GM12878 (cell line): ENCODE data around the gene AUNIP. TPM values are rescaled to one million over a fixed set of nuclear protein-coding genes. Genes with fewer than 3 reads are reported as not detected.

Experiments used
- ATAC-seq: fragments of 200-7000 bp; cut with Tn5 transposase; 3 replicates; pipeline ENCODE4 v1.9.1; 2020; ENCODE audit warnings: mild to moderate bottlenecking, moderate library complexity
- BruUV-seq: library from RNA; stranded (reverse); fragments of 400-500 nt; replicated peaks from 2 replicates; lab custom pipeline; 2021; lab: Mats Ljungman, UMichigan
- CTCF ChIA-PET: fragments of 300-600 bp; sonication (Branson Sonifier 250); formaldehyde crosslinking; extraction: SDS; loops from one replicate; lab custom pipeline; 2021; ENCODE audit warnings: inconsistent platforms; lab: Yijun Ruan, JAX
- POLR2A ChIA-PET: fragments of 350-600 bp; formaldehyde crosslinking; extraction: SDS; loops from one replicate; lab custom pipeline; 2021; ENCODE audit warnings: inconsistent platforms; lab: Charles Lee
- RAD21 ChIA-PET: fragments of 300-600 bp; sonication (Branson Sonifier 250); formaldehyde crosslinking; loops from one replicate; lab custom pipeline; 2023; ENCODE audit warnings: antibody characterized with exemption; ENCODE audit not compliant: unreplicated experiment; lab: Charles Lee
- SMC1A ChIA-PET: fragments of 300-600 bp; sonication (Branson Sonifier 250); formaldehyde crosslinking; loops from one replicate; lab custom pipeline; 2023; ENCODE audit not compliant: unreplicated experiment, uncharacterized antibody; lab: Charles Lee
- DNase-seq: peaks from one replicate; pipeline ENCODE4 v3.0.0-alpha.2; 2011; ENCODE audit warnings: low read depth, low spot score
- FAIRE-seq: peaks from 3 replicates; lab custom pipeline; 2011; peaks lifted over from hg19 to GRCh38; lab: Jason Lieb, UNC
- H2AFZ ChIP-seq: 2 replicates; pipeline ENCODE4 v1.6.0; 2011; ENCODE audit warnings: low read depth, low read length, control low read depth; ENCODE audit not compliant: control insufficient read depth
- H3K27ac ChIP-seq: 2 replicates; pipeline ENCODE4 v1.5.1; 2011; ENCODE audit warnings: control low read depth; ENCODE audit not compliant: control insufficient read depth, insufficient read depth
- H3K27me3 ChIP-seq, 2 experiments: replicated peaks in 1 of 2; 2 replicates each; pipeline versions ENCODE4 v1.6.0 to v1.6.1; 2011; ENCODE audit warnings: low read length in 1 of 2; ENCODE audit not compliant: control insufficient read depth in 2 of 2, insufficient read depth in 2 of 2
- H3K36me3 ChIP-seq, 2 experiments: 2 replicates each; pipeline ENCODE4 v1.5.1; 2011; ENCODE audit warnings: low read length in 1 of 2; ENCODE audit not compliant: control insufficient read depth in 2 of 2, insufficient read depth in 2 of 2
- H3K4me1 ChIP-seq: 2 replicates; pipeline ENCODE4 v1.6.1; 2011; ENCODE audit warnings: mild to moderate bottlenecking, low read length, moderate library complexity, mixed read lengths; ENCODE audit not compliant: control insufficient read depth, insufficient read depth
- H3K4me2 ChIP-seq: 2 replicates; pipeline ENCODE4 v1.6.0; 2011; ENCODE audit warnings: control low read depth; ENCODE audit not compliant: control insufficient read depth, insufficient read depth
- H3K4me3 ChIP-seq: fragments of 200-600 bp; sonication (generic); 2 replicates; pipeline ENCODE4 v1.5.1; 2016
- H3K79me2 ChIP-seq: 2 replicates; pipeline ENCODE4 v1.6.0; 2011; ENCODE audit warnings: low read length; ENCODE audit not compliant: control insufficient read depth, insufficient read depth
- H3K9ac ChIP-seq: 2 replicates; pipeline ENCODE4 v1.8.0; 2011; ENCODE audit warnings: low read length, control low read depth, mixed read lengths; ENCODE audit not compliant: control insufficient read depth, insufficient read depth
- H3K9me3 ChIP-seq: replicated peaks from 3 replicates; pipeline ENCODE4 v1.5.1; 2011; ENCODE audit warnings: mild to moderate bottlenecking, low read length; ENCODE audit not compliant: control insufficient read depth, insufficient read depth
- H4K20me1 ChIP-seq: 2 replicates; pipeline ENCODE4 v1.6.0; 2011; ENCODE audit not compliant: control insufficient read depth, insufficient read depth
- BACH1 ChIP-seq: fragments of 450-650 bp; IDR thresholded peaks from 2 replicates; pipeline ENCODE4 v1.6.1; 2017; ENCODE audit warnings: mild to moderate bottlenecking, borderline replicate concordance
- CBX3 ChIP-seq: fragments of 200-600 bp; sonication (generic); IDR thresholded peaks from 2 replicates; pipeline ENCODE4 v1.6.1; 2016; ENCODE audit warnings: low read depth, borderline replicate concordance
- CHD2 ChIP-seq: IDR thresholded peaks from 2 replicates; pipeline ENCODE4 v1.6.1; 2011; ENCODE audit warnings: low read depth, low read length, improper control_type of control experiment, borderline replicate concordance
- CREB1 ChIP-seq: IDR thresholded peaks from 2 replicates; pipeline ENCODE4 v1.6.1; 2012; ENCODE audit warnings: low read depth, mild to moderate bottlenecking, inconsistent platforms
- HDAC6 ChIP-seq: fragments of 200-600 bp; sonication (generic); IDR thresholded peaks from one replicate; pipeline ENCODE4 v1.8.0; 2017; ENCODE audit warnings: antibody characterized with exemption; ENCODE audit not compliant: unreplicated experiment
- IKZF1 ChIP-seq: fragments of 450-650 bp; conservative IDR thresholded peaks from 2 replicates; pipeline ENCODE4 v1.6.1; 2017; ENCODE audit warnings: antibody characterized with exemption, mild to moderate bottlenecking
- JUND ChIP-seq: IDR thresholded peaks from 2 replicates; pipeline ENCODE4 v1.6.1; 2012; ENCODE audit warnings: low read depth, mild to moderate bottlenecking, low read length, improper control_type of control experiment, moderate library complexity
- NR2C1 ChIP-seq: fragments of 450-650 bp; IDR thresholded peaks from 2 replicates; pipeline ENCODE4 v1.6.1; 2017; ENCODE audit warnings: antibody characterized with exemption, mild to moderate bottlenecking, moderate library complexity
- POLR2AphosphoS5 ChIP-seq: IDR thresholded peaks from 2 replicates; pipeline ENCODE4 v1.6.1; 2011; ENCODE audit warnings: mild to moderate bottlenecking, low read length, inconsistent platforms
- POU2F2 ChIP-seq: IDR thresholded peaks from 3 replicates; pipeline ENCODE4 v1.6.1; 2011; ENCODE audit warnings: low read depth, mild to moderate bottlenecking, low read length, borderline replicate concordance
- RAD51 ChIP-seq: fragments of 450-650 bp; IDR thresholded peaks from 2 replicates; pipeline ENCODE4 v1.6.1; 2016; ENCODE audit warnings: moderate library complexity, mild to moderate bottlenecking, inconsistent platforms
- SREBF2 ChIP-seq: IDR thresholded peaks from 2 replicates; pipeline ENCODE4 v1.6.1; 2012; ENCODE audit warnings: mild to moderate bottlenecking, low read length
- TCF3 ChIP-seq: IDR thresholded peaks from 2 replicates; pipeline ENCODE4 v1.6.1; 2012; ENCODE audit warnings: low read depth, mild to moderate bottlenecking, low read length, borderline replicate concordance; ENCODE audit not compliant: insufficient read depth
- ZNF217 ChIP-seq: fragments of 450-650 bp; IDR thresholded peaks from 2 replicates; pipeline ENCODE4 v1.6.1; 2017; ENCODE audit warnings: antibody characterized with exemption, mild to moderate bottlenecking
- WGBS: methylation state at CpG from one replicate; pipeline ENCODE4 v1.1.6; 2016; ENCODE audit warnings: low lambda C conversion rate; ENCODE audit not compliant: insufficient replicate concordance, insufficient coverage; ENCODE audit errors: missing lambda C conversion rate; 5-methylcytosine and 5-hydroxymethylcytosine counted together
- in situ Hi-C: fragments of 300-500 bp; cut with MboI; formaldehyde crosslinking; loops from 9 replicates; pipeline ENCODE4 v1.14.3; 2018; ENCODE audit warnings: mixed read lengths
- intact Hi-C: fragments of 100-400 bp; cut with micrococcal nuclease; formaldehyde crosslinking; loops from one replicate; pipeline ENCODE4 v1.14.2; 2022; ENCODE audit not compliant: unreplicated experiment
- polyA plus RNA-seq, 11 experiments: library from polyadenylated mRNA; depleted of rRNA in 4 of 11; unstranded in 6 of 11; stranded (reverse) in 5 of 11; fragments of >200 nt; fragmentation: Nextera tagmentation in 4 of 11; fragmentation: Illumina TruSeq in 1 of 11; extraction: Ambion mirVana in 4 of 11; extraction: Trizol in 1 of 11; gene quantifications; 1 replicate in 1 of 11; 2 replicates in 10 of 11; pipeline versions ENCODE4 v1.2.1 to v1.2.3, GENCODE V29; 2011 to 2016; ENCODE audit warnings: inconsistent platforms in 2 of 11, missing spikeins in 2 of 11, low read depth in 1 of 11
- total RNA-seq, 4 experiments: library from RNA; depleted of rRNA in 3 of 4; stranded (reverse); fragments of >200 nt in 3 of 4; fragmentation: Illumina TruSeq in 1 of 4; extraction: Trizol in 1 of 4; gene quantifications; 2 replicates each; pipeline versions ENCODE4 v1.2.1 to v1.2.3, GENCODE V29; 2013 to 2021
- TF ChIP-seq, protein P1 (sequence below): IDR thresholded peaks from 2 replicates; pipeline ENCODE4 v1.6.1; 2012; ENCODE audit warnings: low read depth, low read length, improper control_type of control experiment
- TF ChIP-seq, protein P2 (sequence below): fragments of 450-650 bp; IDR thresholded peaks from 2 replicates; pipeline ENCODE4 v1.6.1; 2016; ENCODE audit warnings: mild to moderate bottlenecking, moderate library complexity, borderline replicate concordance
- TF ChIP-seq, protein P3 (sequence below): fragments of 450-650 bp; IDR thresholded peaks from 2 replicates; pipeline ENCODE4 v1.6.1; 2017; ENCODE audit warnings: mild to moderate bottlenecking, low read depth, inconsistent platforms; ENCODE audit not compliant: poor library complexity, severe bottlenecking

The AUNIP gene
- total and polyA plus RNA-seq, 10 of the 15 experiments (the other 5 are each of a cell fraction or from before 2014, with no cell fraction given): 3.9 to 20.0 (median 12.7) TPM

DNA sequence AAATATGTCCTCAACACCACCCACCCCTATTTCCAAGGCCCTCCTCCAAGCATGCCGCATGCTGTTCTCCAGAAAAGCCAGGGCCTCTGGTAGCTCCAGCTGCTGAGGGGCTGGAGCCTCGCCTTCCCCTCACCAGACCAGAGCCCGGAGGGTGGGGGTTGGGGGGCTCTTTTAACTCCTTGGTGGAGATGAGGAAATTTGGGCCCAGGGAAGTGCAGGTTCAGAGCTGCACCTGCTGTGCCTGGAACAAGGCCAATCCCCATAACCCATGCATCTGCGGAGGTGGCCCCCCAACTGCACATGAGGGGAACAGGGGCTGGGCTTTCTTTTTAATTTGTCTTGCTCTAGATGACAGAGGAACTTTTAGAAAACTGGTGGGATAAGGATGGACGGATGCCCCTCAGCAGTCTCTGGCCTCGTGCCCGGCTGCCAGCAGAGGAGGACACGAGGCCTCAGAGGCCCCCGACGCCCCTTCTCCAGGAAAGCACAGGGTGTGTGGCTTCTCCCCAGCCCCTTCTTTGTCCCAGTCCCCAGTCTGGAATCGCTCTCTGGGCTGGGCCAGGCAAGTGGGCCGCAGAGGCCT, 59.8 kb downstream of the AUNIP start:
- CTCF ChIA-PET: interaction anchor here (0.6 to 8.4 kb wide), 6 partner anchors 12 to 601 kb away, joined by 3 to 63 read pairs (median 9); no protein-coding TSS in a partner anchor
- no TSS peak for BruUV-seq
- Histone ChIP-seq H3K36me3 (no peaks in the 10 kb centered on the region), H3K9me3 (no peaks in the 10 kb centered on the region; the same call in 2 of the 3 replicates), H2AFZ (peak overlapping the region; percentile 67), H3K27me3 (no peaks in the 10 kb centered on the region; a peak in 1 of 4 replicates), H3K79me2 (no peaks in the 10 kb centered on the region), H3K27ac (no peak overlapping the region), H3K4me1 (peaks cover 25% of the 10 kb centered on the region), H4K20me1 (no peaks in the 10 kb centered on the region), H3K4me3 (no peak overlapping the region), H3K9ac (no peak overlapping the region; the same call in 1 of the 2 replicates), H3K4me2 (peak overlapping the region; percentile 53; the same call in 1 of the 2 replicates)
- in situ Hi-C loops (loop anchor here (5.0 kb wide), 1 partner anchor 187 kb away; no protein-coding TSS in a partner anchor), intact Hi-C loops (loop anchor here (5.0 kb wide), 1 partner anchor 297 kb away; no protein-coding TSS in a partner anchor)
- RAD21 ChIA-PET: interaction anchor here (0.8 to 1.8 kb wide), 3 partner anchors 10 to 190 kb away, joined by 3 to 8 read pairs (median 5); no protein-coding TSS in a partner anchor
- WGBS: 54% methylated on average over 11 of the region's 12 CpGs
- DNase-seq: no peak
- FAIRE-seq: no peak
- SMC1A ChIA-PET: interaction anchor here (0.7 to 2.4 kb wide), 3 partner anchors 10 to 191 kb away, joined by 3 to 13 read pairs (median 3); no protein-coding TSS in a partner anchor
- ATAC-seq: no peak
- POLR2A ChIA-PET: no interaction called here
- TF ChIP-seq RAD51 (no peak), CREB1 (no peak), CBX3 (no peak), POLR2AphosphoS5 (no peak), NR2C1 (no peak), BACH1 (no peak), CHD2 (no peak), SREBF2 (no peak), HDAC6 (no peak), JUND (no peak), TCF3 (no peak), POU2F2 (no peak), ZNF217 (no peak), IKZF1 (no peak; the same call in none of the 2 replicates)
- TF ChIP-seq, protein P1, sequence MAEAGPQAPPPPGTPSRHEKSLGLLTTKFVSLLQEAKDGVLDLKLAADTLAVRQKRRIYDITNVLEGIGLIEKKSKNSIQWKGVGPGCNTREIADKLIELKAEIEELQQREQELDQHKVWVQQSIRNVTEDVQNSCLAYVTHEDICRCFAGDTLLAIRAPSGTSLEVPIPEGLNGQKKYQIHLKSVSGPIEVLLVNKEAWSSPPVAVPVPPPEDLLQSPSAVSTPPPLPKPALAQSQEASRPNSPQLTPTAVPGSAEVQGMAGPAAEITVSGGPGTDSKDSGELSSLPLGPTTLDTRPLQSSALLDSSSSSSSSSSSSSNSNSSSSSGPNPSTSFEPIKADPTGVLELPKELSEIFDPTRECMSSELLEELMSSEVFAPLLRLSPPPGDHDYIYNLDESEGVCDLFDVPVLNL: no peak
- TF ChIP-seq, protein P2, sequence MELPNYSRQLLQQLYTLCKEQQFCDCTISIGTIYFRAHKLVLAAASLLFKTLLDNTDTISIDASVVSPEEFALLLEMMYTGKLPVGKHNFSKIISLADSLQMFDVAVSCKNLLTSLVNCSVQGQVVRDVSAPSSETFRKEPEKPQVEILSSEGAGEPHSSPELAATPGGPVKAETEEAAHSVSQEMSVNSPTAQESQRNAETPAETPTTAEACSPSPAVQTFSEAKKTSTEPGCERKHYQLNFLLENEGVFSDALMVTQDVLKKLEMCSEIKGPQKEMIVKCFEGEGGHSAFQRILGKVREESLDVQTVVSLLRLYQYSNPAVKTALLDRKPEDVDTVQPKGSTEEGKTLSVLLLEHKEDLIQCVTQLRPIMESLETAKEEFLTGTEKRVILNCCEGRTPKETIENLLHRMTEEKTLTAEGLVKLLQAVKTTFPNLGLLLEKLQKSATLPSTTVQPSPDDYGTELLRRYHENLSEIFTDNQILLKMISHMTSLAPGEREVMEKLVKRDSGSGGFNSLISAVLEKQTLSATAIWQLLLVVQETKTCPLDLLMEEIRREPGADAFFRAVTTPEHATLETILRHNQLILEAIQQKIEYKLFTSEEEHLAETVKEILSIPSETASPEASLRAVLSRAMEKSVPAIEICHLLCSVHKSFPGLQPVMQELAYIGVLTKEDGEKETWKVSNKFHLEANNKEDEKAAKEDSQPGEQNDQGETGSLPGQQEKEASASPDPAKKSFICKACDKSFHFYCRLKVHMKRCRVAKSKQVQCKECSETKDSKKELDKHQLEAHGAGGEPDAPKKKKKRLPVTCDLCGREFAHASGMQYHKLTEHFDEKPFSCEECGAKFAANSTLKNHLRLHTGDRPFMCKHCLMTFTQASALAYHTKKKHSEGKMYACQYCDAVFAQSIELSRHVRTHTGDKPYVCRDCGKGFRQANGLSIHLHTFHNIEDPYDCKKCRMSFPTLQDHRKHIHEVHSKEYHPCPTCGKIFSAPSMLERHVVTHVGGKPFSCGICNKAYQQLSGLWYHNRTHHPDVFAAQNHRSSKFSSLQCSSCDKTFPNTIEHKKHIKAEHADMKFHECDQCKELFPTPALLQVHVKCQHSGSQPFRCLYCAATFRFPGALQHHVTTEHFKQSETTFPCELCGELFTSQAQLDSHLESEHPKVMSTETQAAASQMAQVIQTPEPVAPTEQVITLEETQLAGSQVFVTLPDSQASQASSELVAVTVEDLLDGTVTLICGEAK: no peak
- TF ChIP-seq, protein P3, sequence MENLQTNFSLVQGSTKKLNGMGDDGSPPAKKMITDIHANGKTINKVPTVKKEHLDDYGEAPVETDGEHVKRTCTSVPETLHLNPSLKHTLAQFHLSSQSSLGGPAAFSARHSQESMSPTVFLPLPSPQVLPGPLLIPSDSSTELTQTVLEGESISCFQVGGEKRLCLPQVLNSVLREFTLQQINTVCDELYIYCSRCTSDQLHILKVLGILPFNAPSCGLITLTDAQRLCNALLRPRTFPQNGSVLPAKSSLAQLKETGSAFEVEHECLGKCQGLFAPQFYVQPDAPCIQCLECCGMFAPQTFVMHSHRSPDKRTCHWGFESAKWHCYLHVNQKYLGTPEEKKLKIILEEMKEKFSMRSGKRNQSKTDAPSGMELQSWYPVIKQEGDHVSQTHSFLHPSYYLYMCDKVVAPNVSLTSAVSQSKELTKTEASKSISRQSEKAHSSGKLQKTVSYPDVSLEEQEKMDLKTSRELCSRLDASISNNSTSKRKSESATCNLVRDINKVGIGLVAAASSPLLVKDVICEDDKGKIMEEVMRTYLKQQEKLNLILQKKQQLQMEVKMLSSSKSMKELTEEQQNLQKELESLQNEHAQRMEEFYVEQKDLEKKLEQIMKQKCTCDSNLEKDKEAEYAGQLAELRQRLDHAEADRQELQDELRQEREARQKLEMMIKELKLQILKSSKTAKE: no peak
